Spleen (tissue), 7 donors: ENCODE data around the gene SRXN1.

Experiments used
- CTCF ChIP-seq, 11 experiments: fragments of 200-600 bp in 7 of 11; fragments of 450-650 bp in 4 of 11; sonication (generic) in 4 of 11; IDR thresholded peaks in 8 of 11; conservative IDR thresholded peaks in 3 of 11; 1 replicate in 7 of 11; 2 replicates in 4 of 11; pipeline versions ENCODE4 v1.4.0 to v1.8.0; 2016 to 2021; ENCODE audit warnings: antibody characterized with exemption in 11 of 11, inconsistent platforms in 4 of 11, mild to moderate bottlenecking in 1 of 11
- POLR2AphosphoS5 ChIP-seq, 3 donors: sonication (generic); formaldehyde crosslinking; IDR thresholded peaks; one replicate each; pipeline ENCODE4 v1.5.1; 2017; ENCODE audit warnings: antibody characterized with exemption in 3 of 3
- donor health status: DM: no; HTN: no; CAD: no; lungs with moderate emphysema.
- donor health status: DM: no; HTN: no; CAD: no.
- donor health status: DM: no; HTN: no; CAD: no.

GRCh38 chr20:615514-615913, 37.5 kb downstream of the SRXN1 start:
- no peak for TF ChIP-seq POLR2AphosphoS5 (IDR thresholded peaks at IDR 0.05)
- no peak for TF ChIP-seq CTCF (IDR thresholded peaks at IDR 0.05 in 8 of 11, conservative IDR thresholded peaks at IDR 0.05 in 3 of 11)
